Epithelial cell of prostate (primary cell): ENCODE data around the gene STX1B.

Experiments used
- DNase-seq: peaks from one replicate; pipeline ENCODE4 v3.0.0-alpha.2; 2011; ENCODE audit warnings: low read depth, low spot score
- H3K27ac ChIP-seq: fragments of 450-650 bp; 2 replicates; pipeline ENCODE4 v1.5.1; 2017; ENCODE audit warnings: mild to moderate bottlenecking

The STX1B gene

DNA sequence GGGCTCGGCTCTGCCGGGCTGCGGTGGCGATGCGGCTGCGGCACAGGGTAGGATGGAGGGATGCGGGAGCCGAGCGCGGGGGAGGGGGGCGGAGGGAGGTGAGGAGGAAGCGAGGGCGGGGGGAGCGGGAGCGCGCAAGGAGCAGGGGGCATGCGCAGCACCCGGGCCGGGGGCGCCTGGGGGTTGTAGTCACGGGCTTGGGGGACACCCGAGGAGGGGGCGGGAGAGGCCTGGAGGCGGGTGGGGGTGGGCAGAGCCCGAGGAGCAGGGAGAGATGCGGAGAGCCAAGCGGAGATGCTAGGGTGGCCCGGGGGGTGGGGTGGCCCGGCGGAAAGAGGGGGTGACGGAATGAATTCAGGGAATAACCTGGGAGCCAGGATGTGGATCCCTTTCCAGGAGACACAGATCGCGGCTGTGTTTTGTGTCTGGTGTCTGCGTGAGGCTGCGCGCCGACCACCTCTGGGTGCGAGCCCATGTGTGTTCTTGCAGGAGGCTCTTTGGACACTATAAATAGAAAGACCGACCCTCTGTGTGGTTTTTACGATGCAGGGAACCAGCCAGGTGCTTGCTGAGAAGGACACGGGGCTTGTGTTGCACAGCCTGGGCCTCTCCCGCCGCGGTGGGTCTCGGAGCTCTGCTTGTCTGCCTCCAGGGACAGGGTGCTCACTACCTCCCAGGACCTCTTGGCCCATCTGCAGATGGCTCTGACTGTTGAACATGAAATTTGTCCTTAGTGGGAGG lies at the start of gene STX1B:
TSS of gene STX1B (minus strand) at position 54 of the 741 bp plus-strand sequence. CDS start 242 bp downstream, outside the sequence.
- no peak for DNase-seq

DNA sequence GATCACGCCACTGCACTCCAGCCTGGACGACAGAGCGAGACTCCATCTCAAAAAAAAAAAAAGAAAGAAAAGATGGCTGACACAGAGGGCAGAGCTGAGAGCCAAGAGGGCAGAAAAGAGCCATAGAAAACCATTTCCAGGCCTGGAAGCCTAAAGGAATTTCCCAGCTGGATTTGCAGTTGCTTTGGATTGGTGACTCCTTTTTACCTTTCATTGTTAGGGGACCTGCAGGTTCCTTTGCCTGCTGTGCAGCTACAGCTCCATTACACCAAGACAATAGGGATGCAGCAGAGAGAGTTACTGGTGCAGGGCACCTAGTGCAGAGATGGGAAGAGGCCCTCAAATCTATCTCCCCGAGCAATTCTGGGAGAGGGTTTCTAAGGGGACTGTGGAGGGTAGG lies 45.2 kb upstream of the STX1B start:
- DNase-seq = no peak
- H3K27ac ChIP-seq = no peak overlapping the region

More for the DNA sequence above, at the start of gene STX1B:
- H3K27ac ChIP-seq = no peak within 1 kb of the TSS

DNA sequence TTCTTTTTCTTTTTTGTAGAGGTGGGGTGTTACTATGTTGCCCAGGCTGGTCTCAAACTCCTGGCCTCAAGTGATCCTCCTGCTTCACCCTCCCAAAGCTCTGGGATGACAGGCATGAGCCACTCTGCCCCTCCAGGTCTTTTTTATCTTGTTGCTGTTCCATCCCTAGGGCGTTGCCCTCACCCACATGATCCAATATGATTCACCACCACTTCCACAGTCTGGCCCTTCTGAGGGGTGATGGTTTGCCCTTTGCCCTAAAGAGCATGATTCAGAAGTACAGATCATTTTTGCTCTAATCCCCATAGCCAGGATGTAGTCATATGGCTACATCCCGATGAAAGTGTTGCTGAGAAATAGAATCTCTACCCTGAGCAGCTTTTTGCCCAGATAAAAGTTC lies 41.7 kb upstream of the STX1B start:
- peak overlapping the region; percentile 77 for H3K27ac ChIP-seq
- DNase-seq = peak; percentile 82

DNA sequence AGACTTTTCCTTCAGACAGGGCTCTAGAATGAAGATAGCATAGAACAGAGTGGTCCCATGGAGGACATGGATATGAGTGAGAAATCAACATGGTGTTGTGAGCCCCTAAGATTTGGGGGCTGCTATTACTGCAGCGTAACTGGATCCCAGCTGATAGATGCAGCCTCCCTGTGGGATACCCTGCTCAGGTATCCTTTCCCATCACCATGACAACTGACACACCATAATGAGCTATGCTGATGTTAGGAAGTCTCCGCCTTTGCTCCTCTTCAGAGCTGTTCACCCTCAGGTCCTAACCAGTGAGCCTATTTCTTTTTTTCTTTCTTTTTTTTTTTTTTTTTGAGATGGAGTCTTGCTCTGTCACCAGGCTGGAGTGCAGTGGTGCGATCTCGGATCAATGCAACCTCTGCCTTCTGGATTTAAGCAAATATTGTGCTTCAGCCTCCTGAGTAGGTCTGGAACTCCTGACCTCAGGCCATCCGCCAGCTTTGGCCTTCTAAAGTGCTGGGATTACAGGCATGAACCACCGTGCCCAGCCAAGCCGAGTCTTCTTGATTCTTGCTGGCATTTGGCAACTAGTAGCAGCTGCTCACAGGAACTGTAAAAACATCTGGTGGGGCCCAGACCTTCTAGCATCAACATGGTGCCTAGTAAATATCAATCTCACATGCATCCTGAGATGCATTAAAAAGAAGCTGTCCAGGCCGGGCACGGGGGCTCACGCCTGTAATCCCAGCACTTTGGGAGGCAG lies 40.0 kb upstream of the STX1B start:
- no peak for DNase-seq
- no peak overlapping the region for H3K27ac ChIP-seq

DNA sequence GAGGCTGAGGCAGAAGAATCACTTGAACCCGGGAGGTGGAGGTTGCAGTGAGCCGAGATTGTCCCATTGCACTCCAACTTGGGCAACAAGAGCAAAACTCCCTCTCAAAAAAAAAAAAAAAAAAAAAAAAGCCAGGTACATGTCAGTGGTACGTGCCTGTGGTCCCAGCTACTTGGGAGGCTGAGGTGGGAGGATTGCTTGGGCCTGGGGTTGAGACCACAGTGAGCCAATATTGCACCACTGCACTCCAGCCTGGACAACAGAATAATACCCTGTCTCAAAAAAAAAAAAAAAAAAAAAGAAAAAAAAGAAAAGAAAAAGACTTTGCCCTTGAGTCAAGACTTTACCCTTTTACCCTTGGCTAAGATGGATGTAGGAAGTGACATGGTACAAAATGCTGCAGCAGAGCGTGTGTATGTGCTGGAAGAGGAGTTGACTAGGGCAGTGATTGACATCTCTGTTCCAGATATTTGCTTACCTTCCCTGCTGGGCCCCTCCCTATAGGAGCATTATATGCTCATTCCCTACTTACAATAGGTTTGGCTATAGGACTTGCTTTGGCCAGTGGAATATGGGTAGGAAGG lies 33.6 kb upstream of the STX1B start:
- no peak overlapping the region for H3K27ac ChIP-seq
- no peak for DNase-seq

DNA sequence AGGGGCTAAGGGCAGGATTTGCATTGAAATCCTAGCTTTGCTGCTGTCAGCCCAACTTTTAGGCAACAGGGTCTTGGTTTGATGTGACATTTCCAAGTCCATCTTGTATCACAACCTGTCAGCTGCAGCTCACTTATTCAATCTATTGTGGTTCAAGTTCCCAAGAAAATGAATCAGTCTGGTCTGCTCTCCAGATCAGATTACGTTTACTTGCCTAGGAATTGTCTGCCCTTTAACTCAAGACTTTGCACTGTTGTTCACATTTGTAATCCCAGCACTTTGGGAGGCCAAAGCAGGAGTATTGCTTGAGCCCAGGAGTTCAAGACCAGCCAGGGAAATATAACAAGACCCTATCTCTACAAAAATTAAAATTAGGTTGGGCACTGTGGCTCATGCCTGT lies 32.9 kb upstream of the STX1B start:
- no peak for DNase-seq

DNA sequence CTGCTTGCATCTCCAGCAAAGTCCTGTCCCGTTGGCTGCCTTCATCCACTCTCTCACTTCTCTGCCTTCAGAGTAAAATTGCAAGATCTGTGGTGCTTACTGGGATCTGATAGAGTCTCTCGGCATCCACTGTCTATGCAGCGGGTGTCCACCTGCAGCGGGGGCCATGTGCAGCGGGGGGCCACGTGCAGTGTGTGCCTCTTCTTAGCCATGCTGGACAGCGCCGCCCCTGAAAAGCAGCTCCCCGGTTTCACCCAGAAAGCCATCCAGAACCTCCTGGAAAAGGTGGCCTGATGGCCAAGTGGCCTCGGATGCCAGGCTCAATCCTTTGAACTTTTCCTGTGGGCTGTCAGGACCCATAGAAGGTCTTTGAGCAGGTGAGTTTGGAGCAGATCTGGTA lies 32.4 kb upstream of the STX1B start:
- DNase-seq = no peak
- H3K27ac ChIP-seq = no peak overlapping the region

More for the DNA sequence above, 32.9 kb upstream of the STX1B start:
- H3K27ac ChIP-seq = no peak overlapping the region

DNA sequence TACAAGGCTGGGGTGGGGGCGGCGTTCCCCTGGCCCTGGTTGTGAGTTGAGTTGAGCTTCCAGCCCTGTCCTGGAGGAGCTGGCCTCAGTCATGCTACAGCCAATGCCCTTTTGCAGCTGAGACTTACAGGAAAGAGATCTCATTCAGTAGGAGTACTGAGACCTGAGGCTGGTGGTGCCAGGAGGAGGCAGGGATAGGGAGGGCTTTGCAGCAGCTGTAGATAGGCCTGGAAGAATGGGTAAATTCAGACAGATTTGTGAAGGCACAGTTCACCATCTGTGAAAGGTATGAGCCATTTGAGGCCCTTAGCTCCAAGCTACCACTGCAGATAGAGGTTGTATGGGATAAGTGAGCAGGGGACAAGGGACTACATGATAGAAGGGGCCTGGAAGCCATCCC lies 28.6 kb upstream of the STX1B start:
- H3K27ac ChIP-seq = no peak overlapping the region
- no peak for DNase-seq

DNA sequence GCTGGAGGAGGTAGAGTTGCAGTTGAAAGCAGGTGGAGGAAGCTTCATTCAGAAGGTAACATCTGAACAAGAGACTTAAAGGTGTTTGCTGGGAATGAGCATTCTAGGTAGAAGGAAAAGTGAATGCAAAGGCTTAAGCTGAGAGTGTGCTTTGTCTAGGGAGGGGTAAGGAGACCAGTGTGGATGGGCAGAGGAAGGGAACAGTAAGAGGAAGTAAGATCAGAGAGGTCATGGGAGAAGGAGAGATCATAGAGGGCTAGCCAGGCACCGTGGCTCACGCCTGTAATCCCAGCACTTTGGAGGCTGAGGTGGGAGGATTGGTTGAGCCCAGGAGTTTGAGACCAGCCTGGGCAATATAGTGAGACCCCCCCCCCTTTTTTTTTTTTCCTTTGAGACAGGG lies 26.3 kb upstream of the STX1B start:
- no peak overlapping the region for H3K27ac ChIP-seq
- no peak for DNase-seq

DNA sequence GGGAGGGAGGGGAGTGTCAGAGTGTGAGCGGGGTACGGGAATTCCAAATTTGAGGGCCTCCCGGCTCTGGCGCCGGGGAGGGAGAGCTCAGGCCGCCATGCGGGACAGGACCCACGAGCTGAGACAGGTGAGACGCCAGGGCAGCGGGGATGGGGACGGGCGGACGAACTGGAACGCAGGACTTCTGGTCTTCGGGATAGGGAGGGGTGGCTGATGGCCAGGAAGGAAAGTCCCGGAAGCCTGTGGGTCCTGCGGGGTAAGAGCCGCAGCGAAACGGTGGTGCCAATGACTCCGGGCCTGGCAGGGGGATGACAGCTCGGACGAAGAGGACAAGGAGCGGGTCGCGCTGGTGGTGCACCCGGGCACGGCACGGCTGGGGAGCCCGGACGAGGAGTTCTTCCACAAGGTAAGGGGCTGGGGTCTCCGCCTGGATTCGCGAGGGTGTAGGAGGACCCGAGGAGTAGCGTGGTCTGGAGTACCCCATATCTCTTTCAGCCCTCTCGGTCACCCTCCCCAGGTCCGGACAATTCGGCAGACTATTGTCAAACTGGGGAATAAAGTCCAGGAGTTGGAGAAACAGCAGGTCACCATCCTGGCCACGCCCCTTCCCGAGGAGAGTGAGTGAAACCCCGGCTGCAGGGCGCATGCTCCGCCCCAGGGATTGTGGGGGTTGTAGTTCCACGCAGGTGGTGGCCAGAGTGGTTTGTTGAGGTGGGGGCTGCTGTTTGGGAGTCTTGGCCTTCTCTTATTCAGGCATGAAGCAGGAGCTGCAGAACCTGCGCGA lies 23.5 kb upstream of the STX1B start:
- DNase-seq = peak; percentile 24
- H3K27ac ChIP-seq = peak overlapping the region; percentile 72

DNA sequence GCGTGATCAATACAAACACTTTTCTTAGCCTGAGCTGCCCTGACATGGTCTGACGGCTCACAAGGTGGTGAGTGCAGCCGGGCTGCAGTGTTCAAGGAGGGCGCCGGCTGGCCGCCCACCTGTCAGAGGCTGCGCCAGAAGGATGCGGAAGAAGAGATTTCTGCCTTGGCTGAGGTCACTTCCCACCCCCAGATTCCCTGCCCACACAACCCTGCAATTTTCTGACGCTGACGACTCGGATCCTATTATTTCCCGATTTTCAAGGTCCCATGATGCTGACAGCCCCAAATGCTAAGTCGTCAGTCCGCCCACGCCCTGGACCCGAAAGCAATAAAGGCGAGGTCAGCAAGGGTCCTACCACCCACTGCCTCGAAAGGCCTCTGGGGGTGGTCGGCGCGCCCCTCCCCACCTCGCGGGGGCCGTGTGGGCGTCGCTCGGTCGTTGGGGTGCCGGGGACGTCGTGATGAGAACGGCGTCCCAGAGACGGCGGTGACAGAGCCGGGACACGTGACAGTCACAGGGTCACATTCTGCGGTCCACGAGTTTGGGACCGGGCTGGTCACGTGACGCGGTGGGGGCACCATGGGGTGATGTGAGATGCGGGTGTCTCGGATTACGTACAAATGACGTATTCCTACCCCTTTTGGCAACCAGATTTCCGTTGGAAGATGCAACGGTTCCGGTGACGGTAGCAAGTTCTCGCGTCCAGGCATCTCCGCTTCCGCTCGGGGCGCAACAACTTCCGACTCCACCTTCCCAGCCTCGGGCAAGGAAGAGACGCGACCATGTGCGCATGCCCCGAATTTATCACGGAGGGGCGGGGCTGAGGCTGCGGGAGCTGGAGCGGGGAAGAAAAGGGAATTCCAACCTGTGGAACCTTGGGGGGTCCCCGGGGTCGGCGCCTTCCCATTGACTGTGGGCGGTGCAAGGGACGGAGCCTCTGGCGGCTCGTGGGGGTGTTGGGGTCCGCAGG lies 22.6 kb upstream of the STX1B start, which contains the start of gene STX4:
TSS of gene STX4 (plus strand) at position 823 of the 973 bp plus-strand sequence. CDS start 248 bp downstream, outside the sequence.
- peak within 1 kb of the TSS; percentile 72 for H3K27ac ChIP-seq
- peak; percentile 70 for DNase-seq

DNA sequence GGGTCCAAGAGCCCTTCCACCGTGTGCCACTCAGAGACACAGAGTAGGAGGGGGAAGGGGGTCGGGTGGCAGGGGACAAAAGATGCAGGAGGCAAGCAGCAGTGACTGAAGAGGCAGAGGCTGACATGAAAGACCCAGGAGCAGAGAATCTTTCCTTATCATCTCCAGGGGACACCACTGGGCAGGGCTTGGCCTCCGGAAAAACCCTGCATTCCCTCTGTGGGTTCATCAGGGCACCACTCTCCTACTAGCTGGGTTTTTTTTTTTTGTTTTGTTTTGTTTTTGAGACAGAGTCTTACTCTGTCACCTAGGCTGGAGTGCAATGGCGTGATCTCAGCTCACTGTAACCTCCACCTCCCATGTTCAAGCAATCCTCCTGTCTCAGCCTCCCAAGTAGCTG lies 20.8 kb upstream of the STX1B start:
- no peak overlapping the region for H3K27ac ChIP-seq
- DNase-seq = no peak

DNA sequence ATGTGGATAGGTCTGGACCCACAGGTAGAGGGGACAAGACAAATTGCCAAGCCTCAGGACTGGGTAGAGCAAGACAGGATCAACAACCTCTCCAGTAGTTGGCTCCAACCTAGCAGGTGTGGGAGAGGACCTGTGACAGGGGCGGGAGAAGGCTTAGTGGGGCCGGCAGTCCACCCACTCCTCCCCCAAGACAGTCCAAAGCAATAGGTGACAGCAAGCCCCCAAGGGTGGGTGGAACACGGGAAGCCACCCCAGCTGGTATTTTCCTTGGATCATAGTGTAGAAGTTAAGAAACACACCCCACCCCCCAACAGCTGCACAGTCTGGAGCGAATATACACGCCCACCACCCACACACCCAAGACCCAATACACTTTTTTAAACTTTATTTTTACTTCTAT lies 18.8 kb upstream of the STX1B start:
- DNase-seq = no peak

DNA sequence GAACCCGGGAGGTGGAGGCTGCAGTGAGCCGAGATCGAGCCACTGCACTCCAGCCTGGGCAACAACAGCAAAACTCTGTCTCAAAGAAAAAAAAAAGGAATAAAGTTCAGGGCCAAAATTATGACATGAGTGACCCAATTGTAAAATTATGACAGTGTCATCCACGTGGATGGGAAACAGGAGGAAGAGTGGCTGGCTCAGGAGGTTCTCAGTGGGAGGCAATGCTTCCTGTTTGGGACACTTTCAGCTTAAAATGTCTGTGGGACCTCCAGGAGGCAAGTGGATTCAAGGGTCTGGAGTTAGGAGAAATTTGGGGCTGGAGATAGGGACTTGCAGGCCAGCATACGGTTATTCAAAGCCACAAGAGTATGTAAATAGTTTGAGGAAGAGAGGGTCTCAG lies 14.9 kb upstream of the STX1B start:
- no peak for DNase-seq
- no peak overlapping the region for H3K27ac ChIP-seq

More for the DNA sequence above, 18.8 kb upstream of the STX1B start:
- H3K27ac ChIP-seq = no peak overlapping the region

DNA sequence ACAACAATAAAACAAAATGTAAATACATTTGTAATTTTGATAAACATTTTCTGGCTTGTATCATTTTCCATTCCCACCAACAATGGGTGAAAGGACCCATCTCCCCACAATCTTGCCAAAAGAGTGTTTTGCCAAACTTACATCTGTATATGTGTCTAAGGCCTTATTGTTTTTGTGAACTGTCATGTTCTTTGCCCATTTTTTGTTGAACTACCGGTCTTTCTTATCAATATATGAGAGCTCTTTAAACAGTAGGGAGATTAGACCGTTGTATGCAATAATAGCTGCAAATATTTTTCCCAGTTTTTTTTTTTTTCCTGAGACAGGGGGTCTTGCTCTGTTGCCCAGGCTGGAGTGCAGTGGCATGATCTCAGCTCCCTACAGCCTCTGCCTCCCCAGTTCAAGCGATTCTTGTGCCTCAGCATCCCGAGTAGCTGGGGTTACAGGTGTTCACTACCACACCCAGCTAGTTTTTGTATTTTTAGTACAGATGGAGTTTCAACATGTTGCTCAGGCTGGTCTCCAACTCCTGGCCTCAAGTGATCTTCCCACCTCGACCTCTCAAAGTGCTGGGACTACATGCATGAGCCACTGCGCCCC lies 13.3 kb upstream of the STX1B start:
- no peak for DNase-seq
- H3K27ac ChIP-seq = no peak overlapping the region

DNA sequence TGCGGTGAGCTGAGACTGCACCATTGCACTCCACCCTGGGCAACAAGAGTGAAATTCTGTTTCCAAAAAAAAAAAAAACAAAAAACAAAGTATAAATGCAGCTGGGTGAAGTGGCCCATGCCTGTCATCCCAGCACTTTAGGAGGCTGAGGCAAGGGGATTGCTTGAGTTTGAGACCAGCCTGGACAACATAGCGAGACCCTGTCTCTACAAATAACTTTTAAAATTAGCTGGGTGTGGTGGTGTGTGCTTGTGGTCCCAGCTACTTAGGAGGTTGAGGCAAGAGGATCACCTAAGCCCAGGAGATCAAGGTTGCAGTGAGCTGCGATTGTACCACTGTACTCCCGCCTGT lies 12.8 kb upstream of the STX1B start:
- H3K27ac ChIP-seq = no peak overlapping the region
- DNase-seq = no peak

DNA sequence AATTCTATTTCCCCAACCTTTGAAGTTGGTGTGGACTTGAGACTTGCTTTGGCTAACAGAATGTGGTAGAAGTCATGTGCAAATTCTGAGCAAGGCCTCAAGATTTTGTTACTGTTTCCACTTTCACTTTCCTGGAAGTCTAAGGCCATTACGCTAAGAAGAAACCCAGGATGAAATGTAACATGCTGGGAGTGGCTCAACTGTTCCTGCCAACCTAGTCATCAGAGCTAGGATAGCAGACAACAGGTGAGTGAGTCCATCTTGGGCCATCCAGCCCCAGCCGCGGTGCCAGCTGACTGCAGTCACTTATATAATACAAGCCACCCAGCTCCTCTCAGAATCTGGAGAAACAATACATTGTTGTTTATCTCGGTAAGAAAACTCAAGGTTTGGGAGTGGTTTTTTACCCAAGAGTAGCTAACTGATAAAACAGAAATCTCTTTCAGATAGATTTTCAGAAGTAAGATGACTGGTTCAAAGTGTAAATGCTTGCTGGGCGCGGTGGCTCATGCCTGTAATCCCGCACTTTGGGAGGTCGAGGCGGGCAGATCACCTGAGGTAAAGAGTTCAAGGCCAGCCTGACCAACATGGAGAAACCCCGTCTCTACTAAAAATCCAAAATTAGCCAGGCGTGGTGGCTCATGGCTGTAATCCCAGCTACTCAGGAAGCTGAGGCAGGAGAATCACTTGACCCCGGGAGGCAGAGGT lies 12.3 kb upstream of the STX1B start:
- no peak for DNase-seq
- H3K27ac ChIP-seq = no peak overlapping the region

DNA sequence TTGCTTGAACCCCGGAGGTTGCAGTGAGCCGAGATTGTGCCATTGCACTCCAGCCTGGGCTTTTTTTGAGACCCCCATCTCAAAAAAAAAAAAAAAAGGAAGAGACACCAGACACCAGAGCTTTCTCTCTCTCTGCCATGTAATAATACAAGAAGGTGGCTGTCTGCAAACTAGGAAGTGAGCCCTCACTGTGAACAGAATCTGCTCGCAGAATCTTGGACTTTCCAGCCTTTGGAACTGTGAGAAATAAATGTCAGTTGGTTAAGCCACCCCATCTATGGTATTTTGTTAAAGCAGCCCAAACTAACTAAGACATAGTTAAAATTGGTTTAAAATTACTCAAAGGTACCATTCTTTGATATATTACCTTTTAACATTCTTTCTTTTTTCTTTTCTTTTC lies 10.1 kb upstream of the STX1B start:
- no peak for DNase-seq
- no peak overlapping the region for H3K27ac ChIP-seq
